ENCODE measurements around the gene DEXI.

DEXI gene

GRCh38 chr16:10923146-10923649, 19.1 kb downstream of the DEXI start:
- no peak overlapping the region for H3K4me3 ChIP-seq (ENCODE audit: low read depth, low read length)
- TF ChIP-seq CTCF (IDR thresholded peaks at IDR 0.05; ENCODE audit: insufficient read depth, low read depth, low read length, missing control alignments): no peak
- no peak for DNase-seq (ENCODE audit: low read depth)

GRCh38 chr16:10922328-10923145, 19.7 kb downstream of the DEXI start:
- H3K4me3 ChIP-seq (ENCODE audit: low read depth, low read length): no peak overlapping the region
- DNase-seq (ENCODE audit: low read depth): no peak
- TF ChIP-seq CTCF (IDR thresholded peaks at IDR 0.05; ENCODE audit: insufficient read depth, low read depth, low read length, missing control alignments): no peak

- H3K4me3 ChIP-seq (ENCODE audit: low read depth, low read length): no peak overlapping the region
- TF ChIP-seq CTCF (IDR thresholded peaks at IDR 0.05; ENCODE audit: insufficient read depth, low read depth, low read length, missing control alignments): no peak
- DNase-seq (ENCODE audit: low read depth): no peak
Measured at GRCh38 chr16:10921536-10922327, 20.5 kb downstream of the DEXI start.

- no peak for DNase-seq (ENCODE audit: low read depth)
- no peak for TF ChIP-seq CTCF (IDR thresholded peaks at IDR 0.05; ENCODE audit: insufficient read depth, low read depth, low read length, missing control alignments)
- H3K4me3 ChIP-seq (ENCODE audit: low read depth, low read length): no peak overlapping the region
Measured at GRCh38 chr16:10920726-10921427, 21.4 kb downstream of the DEXI start.

GRCh38 chr16:10919003-10919351, 23.3 kb downstream of the DEXI start:
- no peak for DNase-seq (ENCODE audit: low read depth)
- no peak overlapping the region for H3K4me3 ChIP-seq (ENCODE audit: low read depth, low read length)
- no peak for TF ChIP-seq CTCF (IDR thresholded peaks at IDR 0.05; ENCODE audit: insufficient read depth, low read depth, low read length, missing control alignments)

GRCh38 chr16:10918294-10919002, 23.8 kb downstream of the DEXI start:
- DNase-seq (ENCODE audit: low read depth): peak; percentile 96
- peak; percentile 100 for TF ChIP-seq CTCF (IDR thresholded peaks at IDR 0.05; ENCODE audit: insufficient read depth, low read depth, low read length, missing control alignments)
- no peak overlapping the region for H3K4me3 ChIP-seq (ENCODE audit: low read depth, low read length)
